Measurements from ENCODE around the gene CD8B2.

Gene CD8B2

GRCh38 chr2:106537791-106538191, 50.6 kb downstream of the CD8B2 start:
- no peak for TF ChIP-seq CTCF (IDR thresholded peaks at IDR 0.05; ENCODE audit: low read depth, low read length)
- no peak overlapping the region for H3K4me3 ChIP-seq (ENCODE audit: low read depth, low read length)

- no peak overlapping the region for H3K4me3 ChIP-seq (ENCODE audit: low read depth, low read length)
- TF ChIP-seq CTCF (IDR thresholded peaks at IDR 0.05; ENCODE audit: low read depth, low read length) = no peak
Observed at GRCh38 chr2:106540886-106541285, 53.7 kb downstream of the CD8B2 start.

DNA sequence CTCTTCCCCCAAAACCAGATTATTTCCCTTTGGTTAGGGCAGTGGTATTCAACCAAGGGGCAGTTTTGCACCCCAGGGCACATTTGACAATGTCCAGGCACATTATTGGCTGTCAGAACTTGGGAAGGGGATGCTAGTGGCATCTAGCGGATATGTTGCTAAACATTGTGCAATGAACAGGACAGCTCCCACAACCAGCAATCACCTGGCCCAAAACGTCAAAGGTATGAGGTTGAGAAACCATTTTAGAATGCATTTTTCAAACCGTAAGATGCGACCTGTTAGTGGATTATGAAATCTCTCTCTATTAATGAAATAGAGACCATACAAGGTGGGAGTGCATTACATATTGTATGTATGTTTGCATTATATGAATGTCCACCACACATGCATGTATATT, 54.2 kb downstream of the CD8B2 start:
- no peak for TF ChIP-seq CTCF (IDR thresholded peaks at IDR 0.05; ENCODE audit: low read depth, low read length)
- no peak overlapping the region for H3K4me3 ChIP-seq (ENCODE audit: low read depth, low read length)

- no peak overlapping the region for H3K4me3 ChIP-seq (ENCODE audit: low read depth, low read length)
- peak; percentile 88 for TF ChIP-seq CTCF (IDR thresholded peaks at IDR 0.05; ENCODE audit: low read depth, low read length)
Observed at GRCh38 chr2:106542746-106543359, 55.7 kb downstream of the CD8B2 start.

GRCh38 chr2:106545007-106545406, 57.8 kb downstream of the CD8B2 start:
- TF ChIP-seq CTCF (IDR thresholded peaks at IDR 0.05; ENCODE audit: low read depth, low read length) = no peak
- no peak overlapping the region for H3K4me3 ChIP-seq (ENCODE audit: low read depth, low read length)

- TF ChIP-seq CTCF (IDR thresholded peaks at IDR 0.05; ENCODE audit: low read depth, low read length) = no peak
- no peak overlapping the region for H3K4me3 ChIP-seq (ENCODE audit: low read depth, low read length)
Observed at GRCh38 chr2:106546391-106546990, 59.3 kb downstream of the CD8B2 start.

DNA sequence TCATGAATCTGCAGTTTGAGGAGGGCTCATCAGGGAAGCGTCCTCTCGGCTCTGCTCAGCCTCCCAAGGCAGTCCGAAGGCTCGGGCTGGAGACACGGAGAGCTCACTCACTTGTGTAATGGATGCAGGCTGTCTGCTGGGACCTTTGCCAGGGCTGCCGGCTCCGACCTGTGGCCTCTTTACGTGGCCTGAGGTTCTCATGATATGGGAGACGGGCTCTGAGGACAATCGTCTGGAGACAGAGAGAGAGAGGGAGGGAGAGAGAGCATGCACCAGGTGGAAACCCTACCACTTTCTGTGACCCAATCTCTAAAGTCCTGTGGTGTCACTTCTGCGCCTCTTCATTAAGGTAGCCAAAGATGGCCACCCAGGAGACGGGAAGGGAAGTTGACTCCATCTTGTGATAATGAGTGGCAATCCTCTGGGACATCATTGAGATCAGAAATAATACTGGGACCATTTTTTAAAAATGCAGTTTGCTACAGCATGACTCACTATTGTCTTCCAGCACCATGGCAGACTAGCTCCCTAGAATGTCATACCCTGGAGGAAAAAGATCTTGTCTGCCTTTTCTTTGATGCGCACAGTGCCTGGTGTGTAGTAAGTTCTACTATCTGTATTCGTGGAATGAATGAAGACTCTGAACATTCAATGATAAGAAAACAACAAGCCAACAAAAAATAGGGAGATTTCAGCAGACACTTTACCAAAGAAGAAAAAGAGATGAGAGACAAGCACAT, 60.2 kb downstream of the CD8B2 start:
- TF ChIP-seq CTCF (IDR thresholded peaks at IDR 0.05; ENCODE audit: low read depth, low read length) = no peak
- H3K4me3 ChIP-seq (ENCODE audit: low read depth, low read length) = no peak overlapping the region

All from WI38 (cell line).